Measurements from ENCODE around the gene ENDOV. TPM values are rescaled to one million over a fixed set of nuclear protein-coding genes. Genes with fewer than 3 reads are reported as not detected.

Gene ENDOV
- total and polyA plus RNA-seq, 4 donors: 5.7 to 11.9 (median 8.3) TPM

GRCh38 chr17:80438806-80439205 is 23.8 kb downstream of the ENDOV start:
- H3K9me3 ChIP-seq (ENCODE audit: control insufficient read depth in 4 of 4, low read length in 3 of 4): no peaks in the 10 kb centered on the region
- H3K4me1 ChIP-seq (ENCODE audit: control insufficient read depth in 4 of 4, insufficient read depth in 4 of 4, low read length in 3 of 4): peaks cover 0 to 4% (median 0%) of the 10 kb centered on the region in 4 donors
- no peaks in the 10 kb centered on the region for H3K27me3 ChIP-seq (ENCODE audit: control insufficient read depth in 4 of 4, insufficient read depth in 4 of 4, low read length in 3 of 4)
- H3K4me3 ChIP-seq (ENCODE audit: low read depth in 1 of 3, low read length in 3 of 3): no peak overlapping the region
- no peak overlapping the region for H3K9ac ChIP-seq (ENCODE audit: low read depth in 1 of 2, low read length in 2 of 2)
- no peak overlapping the region for H3K27ac ChIP-seq (ENCODE audit: low read depth in 1 of 2, low read length in 2 of 2)
- H3K36me3 ChIP-seq (ENCODE audit: control insufficient read depth in 4 of 4, insufficient read depth in 3 of 4, low read depth in 1 of 4, low read length in 3 of 4): peaks cover 0 to 2% (median under 1%) of the 10 kb centered on the region in 4 donors
- DNase-seq (ENCODE audit: low spot score): no peak
- TF ChIP-seq RXRA (IDR thresholded peaks at IDR 0.05): no peak
- 96% methylated on average over 5 of the region's 5 CpGs for WGBS

- 86% methylated on average over 9 of the region's 9 CpGs for WGBS
- H3K4me3 ChIP-seq (ENCODE audit: low read depth in 1 of 3, low read length in 3 of 3): no peak overlapping the region
Measured at GRCh38 chr17:80439499-80439898, 24.5 kb downstream of the ENDOV start.

DNA sequence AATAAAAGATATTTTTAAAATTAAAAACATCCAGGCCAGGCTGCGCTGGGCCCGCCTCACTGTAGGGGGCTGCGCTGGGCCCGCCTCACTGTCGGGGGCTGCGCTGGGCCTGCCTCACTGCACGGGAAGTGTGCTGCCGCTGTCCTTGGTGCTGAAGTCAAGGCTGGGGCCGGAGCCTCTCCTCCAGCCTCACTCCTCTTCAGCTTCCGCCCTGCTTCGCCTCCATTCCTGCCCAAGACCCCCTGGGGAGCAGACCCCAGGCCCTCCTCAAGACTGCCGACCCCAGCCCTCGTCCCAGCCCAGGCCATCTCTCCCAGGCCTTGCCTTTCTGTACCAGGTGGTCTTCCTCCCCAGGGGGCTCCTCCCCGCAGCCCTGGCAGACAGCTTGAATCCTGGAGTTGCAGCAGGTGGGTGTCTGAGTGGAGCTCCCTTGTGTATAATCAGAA is 26.2 kb downstream of the ENDOV start:
- Histone ChIP-seq H3K9ac (ENCODE audit: low read depth in 1 of 2, low read length in 2 of 2) (no peak overlapping the region), H3K36me3 (ENCODE audit: control insufficient read depth in 4 of 4, insufficient read depth in 3 of 4, low read depth in 1 of 4, low read length in 3 of 4) (peaks cover 0 to 2% (median under 1%) of the 10 kb centered on the region in 4 donors), H3K4me1 (ENCODE audit: control insufficient read depth in 4 of 4, insufficient read depth in 4 of 4, low read length in 3 of 4) (peaks cover 0 to 4% (median 0%) of the 10 kb centered on the region in 4 donors), H3K9me3 (ENCODE audit: control insufficient read depth in 4 of 4, low read length in 3 of 4) (no peaks in the 10 kb centered on the region), H3K27me3 (ENCODE audit: control insufficient read depth in 4 of 4, insufficient read depth in 4 of 4, low read length in 3 of 4) (no peaks in the 10 kb centered on the region), H3K27ac (ENCODE audit: low read depth in 1 of 2, low read length in 2 of 2) (no peak overlapping the region), H3K4me3 (ENCODE audit: low read depth in 1 of 3, low read length in 3 of 3) (no peak overlapping the region)
- peak; percentile 61 for DNase-seq (ENCODE audit: low spot score)
- TF ChIP-seq, protein P1, sequence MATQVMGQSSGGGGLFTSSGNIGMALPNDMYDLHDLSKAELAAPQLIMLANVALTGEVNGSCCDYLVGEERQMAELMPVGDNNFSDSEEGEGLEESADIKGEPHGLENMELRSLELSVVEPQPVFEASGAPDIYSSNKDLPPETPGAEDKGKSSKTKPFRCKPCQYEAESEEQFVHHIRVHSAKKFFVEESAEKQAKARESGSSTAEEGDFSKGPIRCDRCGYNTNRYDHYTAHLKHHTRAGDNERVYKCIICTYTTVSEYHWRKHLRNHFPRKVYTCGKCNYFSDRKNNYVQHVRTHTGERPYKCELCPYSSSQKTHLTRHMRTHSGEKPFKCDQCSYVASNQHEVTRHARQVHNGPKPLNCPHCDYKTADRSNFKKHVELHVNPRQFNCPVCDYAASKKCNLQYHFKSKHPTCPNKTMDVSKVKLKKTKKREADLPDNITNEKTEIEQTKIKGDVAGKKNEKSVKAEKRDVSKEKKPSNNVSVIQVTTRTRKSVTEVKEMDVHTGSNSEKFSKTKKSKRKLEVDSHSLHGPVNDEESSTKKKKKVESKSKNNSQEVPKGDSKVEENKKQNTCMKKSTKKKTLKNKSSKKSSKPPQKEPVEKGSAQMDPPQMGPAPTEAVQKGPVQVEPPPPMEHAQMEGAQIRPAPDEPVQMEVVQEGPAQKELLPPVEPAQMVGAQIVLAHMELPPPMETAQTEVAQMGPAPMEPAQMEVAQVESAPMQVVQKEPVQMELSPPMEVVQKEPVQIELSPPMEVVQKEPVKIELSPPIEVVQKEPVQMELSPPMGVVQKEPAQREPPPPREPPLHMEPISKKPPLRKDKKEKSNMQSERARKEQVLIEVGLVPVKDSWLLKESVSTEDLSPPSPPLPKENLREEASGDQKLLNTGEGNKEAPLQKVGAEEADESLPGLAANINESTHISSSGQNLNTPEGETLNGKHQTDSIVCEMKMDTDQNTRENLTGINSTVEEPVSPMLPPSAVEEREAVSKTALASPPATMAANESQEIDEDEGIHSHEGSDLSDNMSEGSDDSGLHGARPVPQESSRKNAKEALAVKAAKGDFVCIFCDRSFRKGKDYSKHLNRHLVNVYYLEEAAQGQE (IDR thresholded peaks at IDR 0.05): peak; percentile 98
- TF ChIP-seq, protein P2, sequence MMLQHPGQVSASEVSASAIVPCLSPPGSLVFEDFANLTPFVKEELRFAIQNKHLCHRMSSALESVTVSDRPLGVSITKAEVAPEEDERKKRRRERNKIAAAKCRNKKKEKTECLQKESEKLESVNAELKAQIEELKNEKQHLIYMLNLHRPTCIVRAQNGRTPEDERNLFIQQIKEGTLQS (IDR thresholded peaks at IDR 0.05): no peak
- WGBS: 63% methylated on average over 14 of the region's 14 CpGs

More at GRCh38 chr17:80439499-80439898, 24.5 kb downstream of the ENDOV start:
- no peak overlapping the region for H3K27ac ChIP-seq (ENCODE audit: low read depth in 1 of 2, low read length in 2 of 2)
- H3K4me1 ChIP-seq (ENCODE audit: control insufficient read depth in 4 of 4, insufficient read depth in 4 of 4, low read length in 3 of 4): peaks cover 0 to 4% (median 0%) of the 10 kb centered on the region in 4 donors
- no peaks in the 10 kb centered on the region for H3K27me3 ChIP-seq (ENCODE audit: control insufficient read depth in 4 of 4, insufficient read depth in 4 of 4, low read length in 3 of 4)
- no peak for DNase-seq (ENCODE audit: low spot score)
- H3K9me3 ChIP-seq (ENCODE audit: control insufficient read depth in 4 of 4, low read length in 3 of 4): no peaks in the 10 kb centered on the region
- no peak overlapping the region for H3K9ac ChIP-seq (ENCODE audit: low read depth in 1 of 2, low read length in 2 of 2)
- peaks cover 0 to 2% (median under 1%) of the 10 kb centered on the region in 4 donors for H3K36me3 ChIP-seq (ENCODE audit: control insufficient read depth in 4 of 4, insufficient read depth in 3 of 4, low read depth in 1 of 4, low read length in 3 of 4)
- TF ChIP-seq SP1 (IDR thresholded peaks at IDR 0.05) (no peak), MAX (IDR thresholded peaks at IDR 0.05) (no peak), HNF4G (IDR thresholded peaks at IDR 0.05) (no peak), NR2F2 (IDR thresholded peaks at IDR 0.05) (no peak), FOXA2 (IDR thresholded peaks at IDR 0.05) (no peak), EGR1 (IDR thresholded peaks at IDR 0.05; ENCODE audit: low read depth in 2 of 2) (no peak), FOXA1 (IDR thresholded peaks at IDR 0.05) (no peak), RXRA (IDR thresholded peaks at IDR 0.05) (no peak), RAD21 (IDR thresholded peaks at IDR 0.05) (no peak), GABPA (IDR thresholded peaks at IDR 0.05 in 1 of 2, conservative IDR thresholded peaks at IDR 0.05 in 1 of 2) (no peak), YY1 (IDR thresholded peaks at IDR 0.05) (no peak)
- TF ChIP-seq, protein P1 (IDR thresholded peaks at IDR 0.05): no peak

Data from liver (tissue), 9 donors.